CD4-positive, alpha-beta T cell treated with Interleukin-1 beta for 1 hour (primary cell): ENCODE data around the gene MPC2.
"Not testable (repeated sequence)": the region's sequence is repeated elsewhere in the genome, so short reads cannot be mapped to it uniquely, and the experiment has no call there.

Source experiments
- DNase-seq, 2 donors: peaks; one replicate each; pipeline ENCODE4 v3.0.0-alpha.2; 2020 to 2022

MPC2 gene

GRCh38 chr1:167904652-167905130 lies 32.2 kb downstream of the MPC2 start:
- no peak for DNase-seq

- no peak for DNase-seq
These were observed 36.0 kb downstream of the MPC2 start for GRCh38 chr1:167900907-167901306.

- DNase-seq = no peak
These were observed 37.6 kb downstream of the MPC2 start for GRCh38 chr1:167899253-167899681.

GRCh38 chr1:167898578-167899222 lies 38.2 kb downstream of the MPC2 start:
- DNase-seq = no peak

GRCh38 chr1:167893798-167894197 lies 43.1 kb downstream of the MPC2 start:
- no peak for DNase-seq

GRCh38 chr1:167890400-167890799 lies 46.5 kb downstream of the MPC2 start:
- no peak for DNase-seq

GRCh38 chr1:167887187-167887586 lies 49.7 kb downstream of the MPC2 start:
- not testable (repeated sequence) for DNase-seq

- DNase-seq = no peak
These were observed 54.5 kb downstream of the MPC2 start for GRCh38 chr1:167882376-167882775.

GRCh38 chr1:167881786-167882185 lies 55.1 kb downstream of the MPC2 start:
- no peak for DNase-seq

GRCh38 chr1:167881069-167881468 lies 55.8 kb downstream of the MPC2 start:
- DNase-seq = no peak

GRCh38 chr1:167880580-167881021 lies 56.3 kb downstream of the MPC2 start:
- no peak for DNase-seq

- no peak for DNase-seq
These were observed 57.4 kb downstream of the MPC2 start for GRCh38 chr1:167879508-167879907.

- DNase-seq = no peak
These were observed 58.3 kb downstream of the MPC2 start for GRCh38 chr1:167878372-167879160.

GRCh38 chr1:167876597-167877175 lies 60.2 kb downstream of the MPC2 start:
- DNase-seq = no peak

GRCh38 chr1:167871331-167871730 lies 65.5 kb downstream of the MPC2 start:
- DNase-seq = no peak

GRCh38 chr1:167869157-167870001 lies 67.5 kb downstream of the MPC2 start:
- DNase-seq = not testable (repeated sequence)

- not testable (repeated sequence) for DNase-seq
These were observed 70.0 kb downstream of the MPC2 start for GRCh38 chr1:167866739-167867414.
